Aorta (tissue), 5 donors: ENCODE results near the gene LGR5. TPM values are rescaled to one million over a fixed set of nuclear protein-coding genes. Genes with fewer than 3 reads are reported as not detected.

ENCODE experiments used
- ATAC-seq: fragments of 200-7000 bp; cut with Tn5 transposase; one replicate; pipeline ENCODE4 v1.9.1; 2022; ENCODE audit warnings: moderate library complexity; ENCODE audit not compliant: low FRiP score
- DNase-seq, 2 donors: peaks; one replicate each; pipeline ENCODE4 v3.0.0-alpha.2; 2020
- H3K27ac ChIP-seq, 2 donors: one replicate each; pipeline ENCODE4 v1.5.1; 2013; ENCODE audit warnings: low read length in 2 of 2, mild to moderate bottlenecking in 2 of 2, moderate library complexity in 2 of 2, control low read depth in 1 of 2, inconsistent platforms in 1 of 2, low read depth in 1 of 2
- H3K27me3 ChIP-seq, 2 donors: one replicate each; pipeline ENCODE4 v1.6.1; 2013; ENCODE audit warnings: control low read depth in 1 of 2, low read length in 1 of 2, mild to moderate bottlenecking in 1 of 2, moderate library complexity in 1 of 2; ENCODE audit not compliant: insufficient read depth in 2 of 2, control insufficient read depth in 1 of 2
- H3K36me3 ChIP-seq, 2 donors: one replicate each; pipeline ENCODE4 v1.6.1; 2013; ENCODE audit warnings: control low read depth in 1 of 2, low read length in 1 of 2, mild to moderate bottlenecking in 1 of 2; ENCODE audit not compliant: insufficient read depth in 2 of 2, control insufficient read depth in 1 of 2
- H3K4me1 ChIP-seq, 2 donors: one replicate each; pipeline ENCODE4 v1.6.1; 2013; ENCODE audit warnings: low read length in 2 of 2, control low read depth in 1 of 2, mild to moderate bottlenecking in 1 of 2, moderate library complexity in 1 of 2; ENCODE audit not compliant: insufficient read depth in 2 of 2, control insufficient read depth in 1 of 2
- H3K4me3 ChIP-seq, 2 donors: one replicate each; pipeline ENCODE4 v1.5.1; 2013; ENCODE audit warnings: low read length in 2 of 2, control low read depth in 1 of 2, mild to moderate bottlenecking in 1 of 2
- H3K9me3 ChIP-seq: one replicate; pipeline ENCODE4 v1.6.1; 2013; ENCODE audit warnings: mild to moderate bottlenecking, low read length; ENCODE audit not compliant: control insufficient read depth
- WGBS, 2 donors: extraction: QIAGEN DNeasy Blood & Tissue Kit; methylation state at CpG; one replicate each; pipeline ENCODE4 v1.1.7; 2013; 5-methylcytosine and 5-hydroxymethylcytosine counted together
- intact Hi-C, 2 donors: fragments of 100-400 bp; cut with DNase I; formaldehyde crosslinking; loops; one replicate each; pipeline versions ENCODE4 v1.14.2 to v1.15.0; 2022
- polyA plus RNA-seq, 2 donors: library from polyadenylated mRNA; stranded (reverse); fragments of 200-250 nt; gene quantifications; one replicate each; pipeline ENCODE4 v1.2.3, GENCODE V29; 2013
- total RNA-seq, 2 donors: library from RNA; stranded (reverse); fragmentation: NEBNext Ultra II Directional; extraction: Animal tissue kit (Norgen Biotek cat#: 25700); gene quantifications; one replicate each; pipeline ENCODE4 v1.2.1, GENCODE V29; 2021
- donor health status: healthy with polysubstance abuse.
- donor health status: Bipolar disorder and iron deficiency.
- donor health status: DM: no; HTN: no; CAD: no.
- donor health status: DM: no; HTN: no; CAD: no.
- donor health status: DM: yes; HTN: yes; CAD: no.

Gene LGR5
- total and polyA plus RNA-seq, 4 donors: 0.10 to 1.6 (median 0.57) TPM

DNA sequence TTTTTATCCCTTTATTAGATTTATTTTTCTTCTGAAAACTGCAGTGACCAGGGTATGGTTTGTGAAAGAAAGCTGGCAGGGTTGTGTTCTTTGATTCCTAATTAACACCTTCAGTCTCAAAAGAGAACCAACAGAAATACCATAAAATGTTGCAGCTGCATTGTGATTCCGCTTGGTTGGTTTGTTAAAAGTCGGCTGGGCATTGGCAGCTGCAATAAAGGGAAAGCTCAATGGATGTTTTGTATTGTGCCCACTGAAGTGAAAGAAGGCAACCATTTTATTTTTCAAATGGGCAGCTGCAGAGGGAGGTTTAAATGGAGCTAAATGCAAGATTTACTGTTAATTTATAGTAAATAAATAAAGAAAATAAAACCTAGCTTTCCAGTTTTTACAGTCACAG lies 16.7 kb downstream of the LGR5 start:
- Histone ChIP-seq H3K27me3 (no peaks in the 10 kb centered on the region), H3K4me3 (no peak overlapping the region), H3K36me3 (peaks cover 0 to 1% of the 10 kb centered on the region in 2 donors), H3K9me3 (no peaks in the 10 kb centered on the region), H3K4me1 (no peaks in the 10 kb centered on the region), H3K27ac (no peak overlapping the region)
- intact Hi-C loops: no loop called here
- DNase-seq (no peak), ATAC-seq (no peak)
- 80 to 87% methylated on average over 2 of the region's 2 CpGs for WGBS, 2 donors

DNA sequence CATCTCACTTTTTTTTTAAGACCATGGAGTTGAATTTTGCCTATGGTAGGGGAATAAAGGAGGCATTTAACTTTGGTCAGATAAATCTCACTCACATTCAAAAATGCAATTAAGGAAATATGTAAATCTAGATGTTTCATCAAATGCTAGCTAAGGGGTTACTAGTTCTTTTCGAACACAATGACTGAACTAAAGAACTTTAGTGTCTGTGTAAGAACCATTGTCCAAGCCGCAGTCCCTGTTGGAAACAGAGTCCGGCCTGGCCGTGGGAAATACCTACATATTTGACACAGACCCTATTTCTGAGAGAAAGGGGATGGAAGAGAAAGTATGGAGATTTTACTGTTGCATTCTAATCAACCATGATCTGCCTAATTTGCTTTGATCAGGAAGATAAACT lies 17.4 kb downstream of the LGR5 start:
- Histone ChIP-seq H3K4me3 (no peak overlapping the region), H3K27ac (no peak overlapping the region), H3K4me1 (no peaks in the 10 kb centered on the region), H3K27me3 (no peaks in the 10 kb centered on the region), H3K36me3 (peaks cover 0 to 1% of the 10 kb centered on the region in 2 donors), H3K9me3 (no peaks in the 10 kb centered on the region)
- DNase-seq (no peak), ATAC-seq (no peak)
- 93 to 97% methylated on average over 4 of the region's 4 CpGs for WGBS, 2 donors
- intact Hi-C loops: no loop called here

DNA sequence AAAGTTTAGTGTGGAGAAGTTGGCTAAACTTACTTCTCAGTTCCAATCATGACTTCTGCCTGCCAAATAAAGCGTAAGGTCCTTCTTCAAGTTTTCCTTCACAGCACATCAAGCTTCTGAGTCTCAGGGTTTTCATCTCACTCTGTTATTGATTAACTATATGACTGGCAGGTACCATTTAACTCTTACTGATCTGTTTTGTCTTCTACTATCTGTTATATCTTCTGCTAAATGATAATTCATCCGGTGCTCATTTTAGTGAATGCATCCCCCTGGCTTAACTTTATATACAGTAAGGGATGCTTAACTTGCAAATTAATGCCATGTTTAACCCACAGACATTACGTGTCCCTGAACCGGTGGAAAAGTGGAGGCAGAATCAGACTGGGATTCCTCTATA lies 20.7 kb downstream of the LGR5 start:
- WGBS, 2 donors: 92 to 93% methylated on average over 4 of the region's 4 CpGs
- DNase-seq (no peak), ATAC-seq (no peak)
- Histone ChIP-seq H3K9me3 (no peaks in the 10 kb centered on the region), H3K4me1 (no peaks in the 10 kb centered on the region), H3K27me3 (peaks cover 0 to 2% of the 10 kb centered on the region in 2 donors), H3K4me3 (no peak overlapping the region), H3K27ac (no peak overlapping the region), H3K36me3 (no peaks in the 10 kb centered on the region)
- intact Hi-C loops: no loop called here

- Histone ChIP-seq H3K36me3 (no peaks in the 10 kb centered on the region), H3K4me3 (no peak overlapping the region), H3K27me3 (peaks cover 0 to 2% of the 10 kb centered on the region in 2 donors), H3K27ac (no peak overlapping the region), H3K9me3 (no peaks in the 10 kb centered on the region), H3K4me1 (no peaks in the 10 kb centered on the region)
- no peak for ATAC-seq
- 94 to 97% methylated on average over 1 of the region's 1 CpG for WGBS, 2 donors
- DNase-seq: no peak
- intact Hi-C loops: no loop called here
Measured at GRCh38 chr12:71460850-71461609, 21.4 kb downstream of the LGR5 start.

DNA sequence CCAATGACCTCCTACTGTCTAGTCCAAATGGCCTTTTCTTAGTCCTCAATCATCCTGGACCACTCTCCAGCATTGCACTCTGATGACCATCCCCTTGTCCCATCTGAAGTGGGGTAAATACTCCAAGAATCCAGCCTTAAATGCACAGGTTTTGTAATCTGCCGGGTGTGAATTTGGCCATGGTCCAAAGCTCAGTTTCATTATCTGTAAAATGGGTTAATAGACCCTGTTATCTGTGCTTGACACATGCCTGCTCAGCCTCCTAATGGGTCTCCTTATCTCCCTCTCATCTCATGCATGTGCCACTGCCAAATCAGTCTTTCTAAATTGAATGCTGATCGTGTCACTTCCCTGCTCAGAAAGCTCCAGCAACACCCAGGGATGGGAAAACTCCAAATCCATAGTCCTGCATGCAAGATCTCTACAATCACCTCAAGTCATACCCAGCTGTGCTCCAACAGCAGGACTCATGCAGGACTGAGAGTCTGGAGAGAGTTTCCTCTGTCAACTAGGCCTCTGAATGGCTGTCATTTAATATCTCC lies 22.3 kb downstream of the LGR5 start:
- intact Hi-C loops: no loop called here
- WGBS, 2 donors: 86 to 87% methylated on average over 2 of the region's 2 CpGs
- no peak for ATAC-seq
- H3K9me3 ChIP-seq: no peaks in the 10 kb centered on the region
- H3K36me3 ChIP-seq: no peaks in the 10 kb centered on the region
- H3K27me3 ChIP-seq: peaks cover 0 to 2% of the 10 kb centered on the region in 2 donors
- no peak for DNase-seq
- no peak overlapping the region for H3K4me3 ChIP-seq
- no peaks in the 10 kb centered on the region for H3K4me1 ChIP-seq
- H3K27ac ChIP-seq: no peak overlapping the region

GRCh38 chr12:71465796-71466195 lies 26.2 kb downstream of the LGR5 start:
- Histone ChIP-seq H3K4me1 (no peaks in the 10 kb centered on the region), H3K27ac (no peak overlapping the region), H3K36me3 (no peaks in the 10 kb centered on the region), H3K4me3 (no peak overlapping the region), H3K9me3 (no peaks in the 10 kb centered on the region), H3K27me3 (peaks cover 0 to 2% of the 10 kb centered on the region in 2 donors)
- ATAC-seq: no peak
- intact Hi-C loops: no loop called here
- DNase-seq: no peak

DNA sequence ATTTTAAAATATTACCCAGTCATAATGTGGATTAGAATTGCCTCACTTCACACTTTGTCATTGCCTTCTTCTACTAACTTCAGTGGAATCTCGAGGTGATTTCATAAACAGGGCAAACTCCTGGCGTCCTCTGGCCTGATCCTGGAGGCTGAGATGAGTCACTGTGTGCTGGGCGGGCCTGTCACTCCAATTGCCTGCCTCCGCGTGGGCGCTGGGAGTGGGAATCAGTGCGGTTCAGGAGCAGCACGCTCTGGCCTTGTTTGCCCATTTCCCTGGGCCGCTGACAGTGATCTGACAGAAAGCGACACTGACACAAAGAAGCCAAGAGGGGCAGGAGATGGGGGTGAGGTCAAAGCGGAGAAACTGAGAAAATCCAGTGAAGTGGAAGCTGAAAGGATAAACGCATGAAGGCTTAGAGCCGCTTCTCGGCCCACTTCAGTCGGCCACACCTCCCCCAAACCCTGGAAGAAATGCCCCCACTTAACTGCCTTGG lies 29.7 kb downstream of the LGR5 start:
- H3K4me3 ChIP-seq: no peak overlapping the region
- intact Hi-C loops: no loop called here
- H3K9me3 ChIP-seq: no peaks in the 10 kb centered on the region
- H3K27ac ChIP-seq: no peak overlapping the region
- DNase-seq (peak in 1 of 2 donors; percentile 42), ATAC-seq (no peak)
- H3K27me3 ChIP-seq: no peaks in the 10 kb centered on the region
- no peaks in the 10 kb centered on the region for H3K4me1 ChIP-seq
- no peaks in the 10 kb centered on the region for H3K36me3 ChIP-seq
- WGBS, 2 donors: 79% methylated on average over 15 of the region's 15 CpGs

GRCh38 chr12:71472441-71472911 lies 32.9 kb downstream of the LGR5 start:
- intact Hi-C loops: no loop called here
- no peaks in the 10 kb centered on the region for H3K9me3 ChIP-seq
- ATAC-seq (no peak), DNase-seq (no peak)
- 56 to 61% methylated on average over 2 of the region's 2 CpGs for WGBS, 2 donors
- no peak overlapping the region for H3K4me3 ChIP-seq
- peaks cover 0 to 2% of the 10 kb centered on the region in 2 donors for H3K4me1 ChIP-seq
- no peak overlapping the region for H3K27ac ChIP-seq
- H3K36me3 ChIP-seq: no peaks in the 10 kb centered on the region
- H3K27me3 ChIP-seq: no peaks in the 10 kb centered on the region

GRCh38 chr12:71474791-71475190 lies 35.2 kb downstream of the LGR5 start:
- intact Hi-C loops: loop anchor here in 1 of 2 donors (5.0 kb wide), 1 partner anchor 37 kb away; the partner anchor contains the start of gene LGR5
- Histone ChIP-seq H3K27me3 (no peaks in the 10 kb centered on the region), H3K4me1 (peaks cover 0 to 2% of the 10 kb centered on the region in 2 donors), H3K27ac (peak overlapping the region in 1 of 2 donors; percentile 67), H3K36me3 (no peaks in the 10 kb centered on the region), H3K4me3 (no peak overlapping the region), H3K9me3 (no peaks in the 10 kb centered on the region)
- WGBS, 2 donors: 50 to 62% methylated on average over 2 of the region's 2 CpGs
- ATAC-seq (no peak), DNase-seq (no peak)
